GM18507 (cell line): ENCODE data around the gene TBC1D10A.
A peak's percentile ranks its signal among the peaks of the same experiment; 100 is the strongest.

Source experiments
- DNase-seq: peaks from one replicate; pipeline ENCODE4 v3.0.0; 2011; ENCODE audit warnings: low read depth; ENCODE audit not compliant: insufficient read length; ENCODE audit errors: extremely low spot score
- FAIRE-seq: peaks from 2 replicates; lab custom pipeline; 2011; peaks lifted over from hg19 to GRCh38; lab: Jason Lieb, UNC

TBC1D10A gene

GRCh38 chr22:30326706-30327362 lies at the start of gene TBC1D10A:
TSS of gene TBC1D10A (minus strand) at chr22:30326941. CDS start at chr22:30326881, 60 bp downstream.
- FAIRE-seq = peak; percentile 94
- DNase-seq = peak; percentile 100

- DNase-seq = no peak
- no peak for FAIRE-seq
These were observed 48.6 kb upstream of the TBC1D10A start for GRCh38 chr22:30375312-30375849.

GRCh38 chr22:30373331-30374325 lies 46.9 kb upstream of the TBC1D10A start:
- no peak for DNase-seq
- no peak for FAIRE-seq

GRCh38 chr22:30372915-30373314 lies 46.2 kb upstream of the TBC1D10A start:
- FAIRE-seq (no peak), DNase-seq (no peak)

GRCh38 chr22:30371981-30372380 lies 45.2 kb upstream of the TBC1D10A start:
- FAIRE-seq (no peak), DNase-seq (no peak)

- no peak for FAIRE-seq
These were observed 44.6 kb upstream of the TBC1D10A start for GRCh38 chr22:30371321-30371720.

GRCh38 chr22:30370641-30371230 lies 44.0 kb upstream of the TBC1D10A start:
- no peak for DNase-seq

More at GRCh38 chr22:30371321-30371720, 44.6 kb upstream of the TBC1D10A start:
- no peak for DNase-seq

GRCh38 chr22:30368420-30368819 lies 41.7 kb upstream of the TBC1D10A start:
- DNase-seq (no peak), FAIRE-seq (no peak)

More at GRCh38 chr22:30370641-30371230, 44.0 kb upstream of the TBC1D10A start:
- FAIRE-seq = no peak

GRCh38 chr22:30365891-30366290 lies 39.1 kb upstream of the TBC1D10A start:
- no peak for DNase-seq
- FAIRE-seq = no peak

GRCh38 chr22:30362651-30363281 lies 36.0 kb upstream of the TBC1D10A start:
- DNase-seq = no peak
- no peak for FAIRE-seq

GRCh38 chr22:30361916-30362650 lies 35.3 kb upstream of the TBC1D10A start:
- no peak for FAIRE-seq
- DNase-seq = no peak

GRCh38 chr22:30358541-30358940 lies 31.8 kb upstream of the TBC1D10A start:
- DNase-seq = no peak
- no peak for FAIRE-seq

GRCh38 chr22:30357650-30358215 lies 31.0 kb upstream of the TBC1D10A start:
- FAIRE-seq (no peak), DNase-seq (no peak)

- DNase-seq = no peak
These were observed 30.5 kb upstream of the TBC1D10A start for GRCh38 chr22:30357236-30357570.

GRCh38 chr22:30356449-30357235 lies 29.9 kb upstream of the TBC1D10A start, which contains the start of the genes CCDC157 and SF3A1:
TSS of gene CCDC157 (plus strand) at chr22:30357007. CDS start at chr22:30366001, 8,994 bp downstream.
TSS of gene SF3A1 (minus strand) at chr22:30356894. CDS start at chr22:30356792, 102 bp downstream.
- FAIRE-seq = peak; percentile 87
- DNase-seq = peak; percentile 89

More at GRCh38 chr22:30357236-30357570, 30.5 kb upstream of the TBC1D10A start:
- FAIRE-seq = no peak

- FAIRE-seq (no peak), DNase-seq (no peak)
These were observed 27.9 kb upstream of the TBC1D10A start for GRCh38 chr22:30354644-30355043.

- no peak for FAIRE-seq
- no peak for DNase-seq
These were observed 24.5 kb upstream of the TBC1D10A start for GRCh38 chr22:30351226-30351625.
